Measurements from ENCODE around the gene RSPRY1.

DNA sequence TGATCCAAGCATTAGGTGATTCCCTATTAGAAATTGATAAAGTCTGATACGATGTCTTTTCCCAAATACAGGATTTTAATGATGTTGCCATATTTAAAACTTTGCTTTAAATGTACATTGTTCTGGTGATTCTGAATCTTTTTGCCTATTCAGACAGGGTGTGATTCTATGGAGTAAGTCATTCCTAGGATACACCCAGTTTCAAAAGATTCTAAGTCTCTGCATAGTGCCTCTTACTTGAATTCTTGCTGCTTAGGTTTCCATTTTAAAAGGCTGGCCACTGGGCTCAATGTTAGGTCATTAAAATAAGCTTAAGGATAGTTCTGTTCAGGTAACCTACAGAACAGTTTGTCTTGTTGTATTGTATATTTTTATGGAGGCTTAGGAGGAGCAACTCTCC, 36.9 kb downstream of the RSPRY1 start:
- TF ChIP-seq, protein P1, sequence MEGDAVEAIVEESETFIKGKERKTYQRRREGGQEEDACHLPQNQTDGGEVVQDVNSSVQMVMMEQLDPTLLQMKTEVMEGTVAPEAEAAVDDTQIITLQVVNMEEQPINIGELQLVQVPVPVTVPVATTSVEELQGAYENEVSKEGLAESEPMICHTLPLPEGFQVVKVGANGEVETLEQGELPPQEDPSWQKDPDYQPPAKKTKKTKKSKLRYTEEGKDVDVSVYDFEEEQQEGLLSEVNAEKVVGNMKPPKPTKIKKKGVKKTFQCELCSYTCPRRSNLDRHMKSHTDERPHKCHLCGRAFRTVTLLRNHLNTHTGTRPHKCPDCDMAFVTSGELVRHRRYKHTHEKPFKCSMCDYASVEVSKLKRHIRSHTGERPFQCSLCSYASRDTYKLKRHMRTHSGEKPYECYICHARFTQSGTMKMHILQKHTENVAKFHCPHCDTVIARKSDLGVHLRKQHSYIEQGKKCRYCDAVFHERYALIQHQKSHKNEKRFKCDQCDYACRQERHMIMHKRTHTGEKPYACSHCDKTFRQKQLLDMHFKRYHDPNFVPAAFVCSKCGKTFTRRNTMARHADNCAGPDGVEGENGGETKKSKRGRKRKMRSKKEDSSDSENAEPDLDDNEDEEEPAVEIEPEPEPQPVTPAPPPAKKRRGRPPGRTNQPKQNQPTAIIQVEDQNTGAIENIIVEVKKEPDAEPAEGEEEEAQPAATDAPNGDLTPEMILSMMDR (IDR thresholded peaks at IDR 0.05 in 2 of 3, conservative IDR thresholded peaks at IDR 0.05 in 1 of 3; ENCODE audit: borderline replicate concordance in 1 of 3, insufficient read depth in 1 of 3, low read depth in 2 of 3, low read length in 2 of 3) = no peak
- TF ChIP-seq EZH2phosphoT487 (IDR thresholded peaks at IDR 0.05; ENCODE audit: borderline replicate concordance) = no peak
- TF ChIP-seq JUND (IDR thresholded peaks at IDR 0.05) = no peak
- TF ChIP-seq ZNF274 (IDR thresholded peaks at IDR 0.05; ENCODE audit: low read depth, low read length) = no peak
- TF ChIP-seq POLR2A (IDR thresholded peaks at IDR 0.05; ENCODE audit: borderline replicate concordance, extremely low read depth, insufficient read depth, insufficient read length) = no peak

Measured in HCT116 (cell line).